Measurements from ENCODE around the gene FAM98B.

FAM98B gene

GRCh38 chr15:38461066-38461833, 7.3 kb downstream of the FAM98B start:
- no peak for DNase-seq

- no peak for DNase-seq
Observed at GRCh38 chr15:38463893-38464292, 10.0 kb downstream of the FAM98B start.

GRCh38 chr15:38464675-38465074, 10.7 kb downstream of the FAM98B start:
- no peak for DNase-seq

GRCh38 chr15:38470816-38471215, 16.9 kb downstream of the FAM98B start:
- DNase-seq: no peak

- no peak for DNase-seq
Observed at GRCh38 chr15:38471974-38472373, 18.0 kb downstream of the FAM98B start.

GRCh38 chr15:38474155-38474757, 20.3 kb downstream of the FAM98B start:
- DNase-seq: peak; percentile 18 to 86

- no peak for DNase-seq
Observed at GRCh38 chr15:38475361-38475760, 21.4 kb downstream of the FAM98B start.

- DNase-seq: no peak
Observed at GRCh38 chr15:38476120-38476519, 22.2 kb downstream of the FAM98B start.

GRCh38 chr15:38477637-38478036, 23.7 kb downstream of the FAM98B start:
- DNase-seq: no peak

GRCh38 chr15:38479266-38479665, 25.3 kb downstream of the FAM98B start:
- DNase-seq: no peak

GRCh38 chr15:38479756-38480155, 25.8 kb downstream of the FAM98B start:
- no peak for DNase-seq

GRCh38 chr15:38481113-38481512, 27.2 kb downstream of the FAM98B start:
- no peak for DNase-seq

GRCh38 chr15:38481761-38482160, 27.8 kb downstream of the FAM98B start:
- no peak for DNase-seq

- DNase-seq: no peak
Observed at GRCh38 chr15:38482572-38482971, 28.6 kb downstream of the FAM98B start.

GRCh38 chr15:38486936-38487335, 33.0 kb downstream of the FAM98B start:
- DNase-seq: no peak

GRCh38 chr15:38487378-38487777, 33.5 kb downstream of the FAM98B start:
- DNase-seq: no peak

- no peak for DNase-seq
Observed at GRCh38 chr15:38490242-38490922, 36.5 kb downstream of the FAM98B start.

GRCh38 chr15:38496151-38496550, 42.2 kb downstream of the FAM98B start:
- DNase-seq: no peak

GRCh38 chr15:38499651-38500050, 45.7 kb downstream of the FAM98B start:
- no peak for DNase-seq

- no peak for DNase-seq
Observed at GRCh38 chr15:38503496-38503895, 49.6 kb downstream of the FAM98B start.

GRCh38 chr15:38504680-38505467, 50.9 kb downstream of the FAM98B start:
- no peak for DNase-seq

- DNase-seq: no peak
Observed at GRCh38 chr15:38506997-38507396, 53.1 kb downstream of the FAM98B start.

- no peak for DNase-seq
Observed at GRCh38 chr15:38507570-38507969, 53.6 kb downstream of the FAM98B start.
